HG03469 (cell line): ENCODE measurements around the gene PCSK6.
"Not testable (repeated sequence)": the region's sequence is repeated elsewhere in the genome, so short reads cannot be mapped to it uniquely, and the experiment has no call there.

ENCODE experiments used
- ATAC-seq: cut with Tn5 transposase; IDR thresholded peaks from one replicate; pipeline ENCODE4 v1.9.1; 2021; ENCODE audit warnings: mild to moderate bottlenecking, moderate library complexity, moderate number of reproducible peaks; ENCODE audit not compliant: unreplicated experiment

PCSK6 gene

GRCh38 chr15:101407439-101407838 lies 82.1 kb downstream of the PCSK6 start:
- ATAC-seq, result peak; percentile 95

- no peak for ATAC-seq
These were observed 82.8 kb downstream of the PCSK6 start for GRCh38 chr15:101406526-101407195.

- no peak for ATAC-seq
These were observed 83.5 kb downstream of the PCSK6 start for GRCh38 chr15:101406036-101406435.

GRCh38 chr15:101404245-101404644 lies 85.3 kb downstream of the PCSK6 start:
- ATAC-seq, result no peak

GRCh38 chr15:101402883-101403282 lies 86.6 kb downstream of the PCSK6 start:
- not testable (repeated sequence) for ATAC-seq

- ATAC-seq, result no peak
These were observed 88.2 kb downstream of the PCSK6 start for GRCh38 chr15:101401286-101401685.

- ATAC-seq, result no peak
These were observed 90.1 kb downstream of the PCSK6 start for GRCh38 chr15:101399431-101399830.

GRCh38 chr15:101398247-101398646 lies 91.3 kb downstream of the PCSK6 start:
- no peak for ATAC-seq

- ATAC-seq, result no peak
These were observed 91.9 kb downstream of the PCSK6 start for GRCh38 chr15:101397521-101398003.

- ATAC-seq, result no peak
These were observed 92.8 kb downstream of the PCSK6 start for GRCh38 chr15:101396484-101397261.

GRCh38 chr15:101394654-101395053 lies 94.9 kb downstream of the PCSK6 start:
- ATAC-seq, result no peak

GRCh38 chr15:101394056-101394630 lies 95.4 kb downstream of the PCSK6 start:
- ATAC-seq, result no peak

- no peak for ATAC-seq
These were observed 96.3 kb downstream of the PCSK6 start for GRCh38 chr15:101393172-101393571.

GRCh38 chr15:101391981-101392640 lies 97.4 kb downstream of the PCSK6 start:
- peak; percentile 65 for ATAC-seq

GRCh38 chr15:101391431-101391830 lies 98.1 kb downstream of the PCSK6 start:
- no peak for ATAC-seq

GRCh38 chr15:101390462-101390861 lies 99.0 kb downstream of the PCSK6 start:
- no peak for ATAC-seq

- no peak for ATAC-seq
These were observed 99.4 kb downstream of the PCSK6 start for GRCh38 chr15:101390060-101390459.

GRCh38 chr15:101389362-101389761 lies 100.1 kb downstream of the PCSK6 start:
- no peak for ATAC-seq

- no peak for ATAC-seq
These were observed 101.5 kb downstream of the PCSK6 start for GRCh38 chr15:101388046-101388445.

GRCh38 chr15:101387574-101387973 lies 101.9 kb downstream of the PCSK6 start:
- ATAC-seq, result no peak

- no peak for ATAC-seq
These were observed 102.5 kb downstream of the PCSK6 start for GRCh38 chr15:101386967-101387366.
